SU-DHL-6 (cell line): Measurements from ENCODE around the gene TTC39B.

Experiments
- H2AFZ ChIP-seq: fragments of 200-600 bp; sonication (generic); 2 replicates; pipeline ENCODE4 v1.6.1; 2014; ENCODE audit warnings: low read depth, mild to moderate bottlenecking, moderate library complexity, mixed read lengths, antibody characterized with exemption, low read length; ENCODE audit not compliant: severe bottlenecking
- H3F3A ChIP-seq: fragments of 200-600 bp; shearing (Covaris generic); 2 replicates; pipeline ENCODE4 v1.6.0; 2016; ENCODE audit warnings: antibody characterized with exemption, mild to moderate bottlenecking; ENCODE audit not compliant: insufficient read depth
- H3K27ac ChIP-seq: fragments of 200-600 bp; sonication (generic); 2 replicates; pipeline ENCODE4 v1.5.1; 2016; ENCODE audit warnings: low read depth, mild to moderate bottlenecking, low read length, moderate library complexity, mixed read lengths
- H3K27me3 ChIP-seq: fragments of 200-600 bp; sonication (generic), shearing (Covaris generic); 2 replicates; pipeline ENCODE4 v1.6.0; 2014; ENCODE audit warnings: mild to moderate bottlenecking, low read length
- H3K36me3 ChIP-seq: fragments of 200-600 bp; sonication (generic); 2 replicates; pipeline ENCODE4 v1.6.1; 2014; ENCODE audit warnings: mild to moderate bottlenecking, low read length, mixed read lengths
- H3K4me2 ChIP-seq: fragments of 300-600, 200-600 bp; shearing (Covaris generic), sonication (generic); 2 replicates; pipeline ENCODE4 v1.6.0; 2014; ENCODE audit warnings: low read length, low read depth, mild to moderate bottlenecking; ENCODE audit not compliant: poor library complexity, severe bottlenecking
- H3K4me3 ChIP-seq: fragments of 200-600 bp; sonication (generic); 2 replicates; pipeline ENCODE4 v1.5.1; 2014; ENCODE audit warnings: antibody characterized with exemption, low read length, mild to moderate bottlenecking, mixed read lengths; ENCODE audit not compliant: insufficient read depth, poor library complexity, severe bottlenecking
- H3K79me2 ChIP-seq: fragments of 200-600 bp; sonication (generic); 2 replicates; pipeline ENCODE4 v1.6.1; 2014; ENCODE audit warnings: mild to moderate bottlenecking, low read length, moderate library complexity; ENCODE audit not compliant: insufficient read depth
- H3K9ac ChIP-seq: fragments of 200-600 bp; sonication (generic); 2 replicates; pipeline ENCODE4 v1.7.0; 2014; ENCODE audit warnings: mild to moderate bottlenecking, low read length
- H3K9me2 ChIP-seq: fragments of 200-600 bp; sonication (generic); replicated peaks from 2 replicates; pipeline ENCODE4 v1.6.1; 2014; ENCODE audit warnings: low read length; ENCODE audit not compliant: insufficient read depth
- H3K9me3 ChIP-seq: fragments of 200-600 bp; sonication (generic); 2 replicates; pipeline ENCODE4 v1.6.1; 2014; ENCODE audit warnings: low read length, mixed read lengths; ENCODE audit not compliant: insufficient read depth
- H4K20me1 ChIP-seq: fragments of 200-600 bp; sonication (generic); 2 replicates; pipeline ENCODE4 v1.6.1; 2014; ENCODE audit warnings: low read depth, mild to moderate bottlenecking, antibody characterized with exemption, low read length, moderate library complexity, mixed read lengths
- EZH2phosphoT487 ChIP-seq: fragments of 200-600 bp; sonication (generic), shearing (Covaris generic); conservative IDR thresholded peaks from 2 replicates; pipeline ENCODE4 v1.6.1; 2018; ENCODE audit warnings: mild to moderate bottlenecking, antibody characterized with exemption, low read length, moderate library complexity, mixed read lengths
- TF ChIP-seq, protein P1 (sequence below): fragments of 200-600 bp; sonication (generic); IDR thresholded peaks from one replicate; pipeline ENCODE4 v1.5.1; 2017; ENCODE audit warnings: antibody characterized with exemption, mild to moderate bottlenecking, low read length, moderate library complexity; ENCODE audit not compliant: insufficient read depth, poor library complexity, severe bottlenecking

The TTC39B gene

DNA sequence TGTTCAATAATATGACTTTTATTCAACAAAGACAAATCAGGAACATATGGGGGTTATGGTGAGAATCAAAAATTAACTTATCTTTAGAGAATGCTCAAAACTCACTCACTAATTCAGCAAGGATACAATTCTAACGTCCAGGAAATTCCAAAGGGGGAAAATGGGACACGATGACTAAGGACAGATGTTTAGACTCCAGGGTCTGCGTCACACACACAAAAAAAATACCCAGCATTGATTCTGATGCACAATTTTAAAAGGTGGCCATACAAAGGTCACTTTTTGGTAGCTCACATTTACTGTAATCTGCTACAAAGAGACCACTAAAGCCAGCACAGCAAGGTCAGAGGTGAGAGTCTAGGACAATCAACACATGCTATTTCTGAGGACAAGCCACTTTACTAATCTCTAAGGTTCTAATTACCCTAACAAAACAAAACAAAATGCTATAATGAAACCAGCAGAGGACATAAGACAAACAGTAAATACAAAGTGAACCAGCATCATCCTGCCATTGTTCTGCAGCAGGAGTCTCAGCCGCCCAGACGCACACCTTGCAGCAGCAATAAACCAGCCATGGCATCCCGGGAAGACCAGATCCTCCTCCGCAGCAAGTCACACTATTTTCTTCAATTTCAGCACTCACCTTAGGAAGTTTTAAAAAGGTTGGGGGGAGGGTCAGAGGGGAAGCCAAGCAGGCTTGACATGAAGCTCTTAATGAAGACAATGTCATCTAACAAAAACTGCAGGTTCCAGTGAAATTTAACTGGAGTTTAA is 57.8 kb downstream of the TTC39B start:
- H3K4me2 ChIP-seq: no peak overlapping the region
- no peaks in the 10 kb centered on the region for H3K36me3 ChIP-seq
- no peaks in the 10 kb centered on the region for H4K20me1 ChIP-seq
- no peak overlapping the region for H3K27ac ChIP-seq
- H3K4me3 ChIP-seq: no peak overlapping the region
- H3F3A ChIP-seq: no peaks in the 10 kb centered on the region
- no peaks in the 10 kb centered on the region for H3K9me2 ChIP-seq
- no peaks in the 10 kb centered on the region for H3K27me3 ChIP-seq
- H3K9ac ChIP-seq: no peak overlapping the region
- H2AFZ ChIP-seq: no peak overlapping the region
- no peak for TF ChIP-seq EZH2phosphoT487
- TF ChIP-seq, protein P1, sequence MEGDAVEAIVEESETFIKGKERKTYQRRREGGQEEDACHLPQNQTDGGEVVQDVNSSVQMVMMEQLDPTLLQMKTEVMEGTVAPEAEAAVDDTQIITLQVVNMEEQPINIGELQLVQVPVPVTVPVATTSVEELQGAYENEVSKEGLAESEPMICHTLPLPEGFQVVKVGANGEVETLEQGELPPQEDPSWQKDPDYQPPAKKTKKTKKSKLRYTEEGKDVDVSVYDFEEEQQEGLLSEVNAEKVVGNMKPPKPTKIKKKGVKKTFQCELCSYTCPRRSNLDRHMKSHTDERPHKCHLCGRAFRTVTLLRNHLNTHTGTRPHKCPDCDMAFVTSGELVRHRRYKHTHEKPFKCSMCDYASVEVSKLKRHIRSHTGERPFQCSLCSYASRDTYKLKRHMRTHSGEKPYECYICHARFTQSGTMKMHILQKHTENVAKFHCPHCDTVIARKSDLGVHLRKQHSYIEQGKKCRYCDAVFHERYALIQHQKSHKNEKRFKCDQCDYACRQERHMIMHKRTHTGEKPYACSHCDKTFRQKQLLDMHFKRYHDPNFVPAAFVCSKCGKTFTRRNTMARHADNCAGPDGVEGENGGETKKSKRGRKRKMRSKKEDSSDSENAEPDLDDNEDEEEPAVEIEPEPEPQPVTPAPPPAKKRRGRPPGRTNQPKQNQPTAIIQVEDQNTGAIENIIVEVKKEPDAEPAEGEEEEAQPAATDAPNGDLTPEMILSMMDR: no peak
- no peaks in the 10 kb centered on the region for H3K9me3 ChIP-seq
- H3K79me2 ChIP-seq: no peaks in the 10 kb centered on the region

DNA sequence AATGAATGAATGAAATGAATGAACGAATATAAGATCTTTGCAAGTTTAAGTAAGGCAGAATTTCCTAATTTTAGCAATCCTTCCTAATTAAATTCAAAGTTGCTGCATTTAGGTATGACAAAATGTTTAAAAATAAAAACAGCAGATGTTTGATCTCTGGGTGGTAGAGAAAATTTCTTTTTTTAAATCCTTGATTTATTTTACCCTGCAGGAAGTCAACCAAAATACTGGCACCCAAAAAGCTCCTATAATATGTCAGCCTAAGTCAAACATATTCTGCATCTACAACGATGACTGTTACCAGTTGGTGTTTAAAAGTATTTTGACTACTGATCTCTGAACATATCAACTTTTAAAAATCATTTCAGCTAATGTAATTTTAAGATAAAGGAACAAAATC is 58.4 kb downstream of the TTC39B start:
- TF ChIP-seq EZH2phosphoT487: no peak
- TF ChIP-seq, protein P1: no peak
- H2AFZ ChIP-seq: no peak overlapping the region
- no peaks in the 10 kb centered on the region for H3F3A ChIP-seq
- no peak overlapping the region for H3K4me2 ChIP-seq
- H3K4me3 ChIP-seq: no peak overlapping the region
- no peak overlapping the region for H3K27ac ChIP-seq
- H3K79me2 ChIP-seq: no peaks in the 10 kb centered on the region
- H3K9me2 ChIP-seq: no peaks in the 10 kb centered on the region
- H3K9ac ChIP-seq: no peak overlapping the region
- H3K36me3 ChIP-seq: no peaks in the 10 kb centered on the region
- H3K9me3 ChIP-seq: no peaks in the 10 kb centered on the region
- no peaks in the 10 kb centered on the region for H4K20me1 ChIP-seq
- H3K27me3 ChIP-seq: no peaks in the 10 kb centered on the region

DNA sequence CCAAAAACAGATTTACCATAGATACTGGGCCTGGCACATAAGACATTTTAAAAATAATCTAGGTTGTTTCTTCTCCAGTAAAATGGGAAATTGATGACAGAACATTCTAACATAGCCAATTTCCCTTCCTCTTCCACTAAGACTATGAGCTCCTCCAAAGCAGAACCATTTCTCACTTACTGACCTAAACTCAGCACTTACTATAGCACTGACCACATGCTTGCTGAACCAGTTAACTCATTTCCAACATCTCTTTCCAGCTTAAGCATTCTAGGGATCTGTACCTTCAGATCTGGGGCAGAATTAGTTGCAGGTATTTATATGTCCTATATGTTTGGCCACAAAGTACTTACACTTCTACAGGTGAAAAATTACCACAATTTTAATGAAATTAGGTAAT is 58.9 kb downstream of the TTC39B start:
- TF ChIP-seq, protein P1: no peak
- no peak for TF ChIP-seq EZH2phosphoT487
- no peak overlapping the region for H3K27ac ChIP-seq

More for the DNA sequence above, 58.9 kb downstream of the TTC39B start:
- H3K9me3 ChIP-seq: no peaks in the 10 kb centered on the region
- H3K27me3 ChIP-seq: no peaks in the 10 kb centered on the region
- no peaks in the 10 kb centered on the region for H3K79me2 ChIP-seq
- no peaks in the 10 kb centered on the region for H4K20me1 ChIP-seq
- H3K36me3 ChIP-seq: no peaks in the 10 kb centered on the region
- H3K9me2 ChIP-seq: no peaks in the 10 kb centered on the region
- no peak overlapping the region for H3K4me2 ChIP-seq
- H3F3A ChIP-seq: no peaks in the 10 kb centered on the region
- H3K9ac ChIP-seq: no peak overlapping the region
- no peak overlapping the region for H3K4me3 ChIP-seq
- H2AFZ ChIP-seq: no peak overlapping the region
